HG03064 (cell line): ENCODE measurements around the gene GPR158.

Experiments used
- ATAC-seq: cut with Tn5 transposase; IDR thresholded peaks from one replicate; pipeline ENCODE4 v1.9.1; 2021; ENCODE audit warnings: low read depth; ENCODE audit not compliant: unreplicated experiment

GPR158 gene

DNA sequence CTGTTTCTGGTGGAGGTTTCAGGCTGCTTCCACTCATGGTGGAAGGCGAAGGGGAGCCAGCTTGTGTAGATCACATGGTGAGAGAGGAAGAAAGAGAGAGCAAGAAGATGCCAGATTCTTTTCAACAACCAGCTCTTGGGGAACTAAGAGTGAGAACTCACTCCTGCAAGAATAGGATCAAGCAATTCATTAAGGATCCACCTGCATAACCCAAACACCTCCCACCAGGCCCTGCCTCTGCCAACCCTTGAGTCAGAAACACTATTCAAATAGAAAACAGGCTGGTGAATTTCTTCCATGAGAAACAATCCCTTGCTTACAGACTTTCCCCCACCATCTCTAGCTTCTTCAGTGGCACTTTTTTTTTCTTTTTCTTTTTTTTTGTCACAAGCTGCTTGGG, 317.2 kb downstream of the GPR158 start:
- ATAC-seq = no peak

DNA sequence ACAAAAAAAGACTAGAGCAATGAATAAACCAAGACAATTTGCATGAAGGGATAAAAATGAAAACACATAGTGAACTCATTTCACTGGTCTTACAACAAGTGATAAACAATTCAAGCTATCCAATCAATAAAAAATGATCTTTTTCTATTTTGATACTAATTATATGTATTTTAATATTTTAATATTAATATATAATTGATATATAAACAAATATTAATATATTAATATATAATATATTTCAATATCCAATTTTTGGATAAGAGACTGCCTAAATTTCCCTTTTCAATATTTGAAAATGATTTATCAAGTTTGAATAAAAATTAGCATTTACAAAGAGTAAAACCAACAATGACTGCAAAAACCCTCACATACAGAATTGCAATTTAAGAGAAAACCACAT, 317.9 kb downstream of the GPR158 start:
- ATAC-seq = no peak

DNA sequence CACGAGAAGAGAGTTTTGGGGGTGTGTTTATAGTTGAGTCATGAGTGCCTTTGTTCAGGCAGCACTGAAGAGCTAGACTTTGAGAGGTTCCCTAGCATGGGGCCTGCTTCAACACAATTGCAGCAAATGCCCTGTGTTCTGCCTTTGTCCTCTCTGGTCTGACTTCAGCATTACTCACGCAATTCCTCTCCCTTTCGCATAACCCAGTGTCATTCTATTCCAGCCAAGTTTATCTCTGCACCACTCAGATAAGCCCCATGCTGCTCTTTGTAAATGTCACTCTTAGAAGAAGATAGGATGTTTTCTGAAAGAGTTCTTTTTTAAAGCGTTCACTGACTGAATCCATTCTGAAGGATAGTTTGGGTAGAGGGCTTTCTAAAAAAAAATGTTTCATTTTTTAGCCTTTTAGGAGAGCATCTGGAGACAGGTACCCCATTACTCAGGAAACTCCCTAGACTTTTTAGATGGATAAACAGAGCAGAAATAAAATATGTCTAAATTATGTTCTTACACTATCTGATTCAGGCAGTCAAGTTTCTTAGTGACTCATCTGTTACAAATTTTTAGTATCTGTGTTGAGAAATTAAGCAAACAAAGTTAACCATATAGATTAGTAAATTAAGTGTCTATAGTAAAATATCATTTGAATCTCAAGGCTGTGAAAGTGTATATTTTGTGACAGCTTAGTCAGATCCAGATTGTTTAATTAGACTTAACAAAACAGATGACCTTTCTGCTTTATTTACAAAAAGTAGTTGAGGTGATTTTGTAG, 318.5 kb downstream of the GPR158 start:
- ATAC-seq = no peak

DNA sequence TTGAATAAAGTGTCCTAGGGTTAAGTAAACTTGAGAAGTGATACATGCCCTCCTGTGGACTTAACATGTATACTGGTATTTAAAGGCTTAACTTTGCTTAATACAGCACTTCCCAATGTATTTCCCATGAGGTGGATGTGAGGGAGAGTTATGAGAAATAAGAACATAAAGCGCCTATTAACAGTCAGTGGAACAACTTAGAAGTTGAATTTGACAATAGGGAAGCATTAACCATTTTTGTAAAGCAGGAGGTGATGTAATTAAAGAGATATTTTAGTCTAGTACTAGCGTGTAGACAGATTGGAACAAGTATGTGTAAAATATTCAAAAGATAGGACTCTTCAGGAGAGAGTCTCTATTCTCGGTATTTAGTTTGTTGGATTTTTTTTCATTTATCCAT, 322.4 kb downstream of the GPR158 start:
- no peak for ATAC-seq

DNA sequence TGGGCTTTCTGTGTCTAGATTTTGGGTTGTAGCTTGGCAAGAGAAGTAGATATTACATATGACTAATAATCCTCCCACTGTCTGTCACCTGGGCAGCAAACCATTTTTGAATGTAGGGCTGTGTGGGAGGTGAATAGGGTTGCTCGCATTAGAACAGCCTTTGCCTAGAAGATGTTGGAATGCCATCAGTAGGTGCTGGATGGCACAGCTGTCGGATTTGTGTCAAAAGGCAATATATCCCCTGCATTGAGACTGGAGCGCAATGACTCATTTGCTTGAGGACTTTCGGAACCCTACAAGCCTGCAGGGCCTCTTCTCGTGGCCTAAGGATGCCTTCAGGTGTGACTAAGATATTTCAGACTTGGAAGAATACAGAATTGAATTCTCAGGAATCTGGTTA, 323.8 kb downstream of the GPR158 start:
- no peak for ATAC-seq

DNA sequence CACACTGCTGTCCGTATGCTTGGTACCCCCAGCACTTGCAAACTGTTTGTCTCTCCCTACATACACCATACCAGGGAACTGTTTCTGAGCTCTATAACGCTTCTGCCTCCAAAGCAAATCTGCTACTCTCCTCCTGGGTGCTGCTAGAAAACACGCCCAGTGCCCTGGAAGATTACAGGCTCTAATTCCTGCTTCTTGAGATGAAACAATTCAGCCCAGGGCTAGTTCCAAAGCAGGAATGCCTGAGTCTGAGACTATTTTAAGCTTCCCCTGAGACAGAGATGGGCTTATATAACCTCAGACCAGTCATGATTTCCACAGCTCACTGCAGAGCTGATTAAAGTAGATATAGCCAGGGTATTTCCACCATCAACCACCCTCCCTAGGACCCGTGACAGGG, 327.1 kb downstream of the GPR158 start:
- ATAC-seq = no peak

DNA sequence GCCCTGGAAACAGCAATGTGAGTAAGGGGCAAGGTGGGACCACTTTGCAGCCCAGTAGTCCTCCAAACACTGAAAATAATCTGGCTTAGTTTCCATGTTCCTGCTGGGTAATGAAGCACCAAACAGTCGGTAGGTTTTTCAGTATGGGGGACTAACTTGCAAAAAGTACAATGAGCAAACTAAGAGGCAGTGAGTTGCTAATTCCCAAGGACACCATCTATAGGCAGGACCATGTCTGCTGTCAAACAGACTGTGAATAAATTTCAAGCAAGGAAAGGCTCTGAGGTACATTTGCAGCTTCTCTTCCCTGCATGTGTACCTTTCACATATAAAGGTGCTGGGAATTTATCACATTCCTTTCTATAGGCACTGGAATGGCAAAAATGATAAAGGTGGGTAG, 327.7 kb downstream of the GPR158 start:
- no peak for ATAC-seq

DNA sequence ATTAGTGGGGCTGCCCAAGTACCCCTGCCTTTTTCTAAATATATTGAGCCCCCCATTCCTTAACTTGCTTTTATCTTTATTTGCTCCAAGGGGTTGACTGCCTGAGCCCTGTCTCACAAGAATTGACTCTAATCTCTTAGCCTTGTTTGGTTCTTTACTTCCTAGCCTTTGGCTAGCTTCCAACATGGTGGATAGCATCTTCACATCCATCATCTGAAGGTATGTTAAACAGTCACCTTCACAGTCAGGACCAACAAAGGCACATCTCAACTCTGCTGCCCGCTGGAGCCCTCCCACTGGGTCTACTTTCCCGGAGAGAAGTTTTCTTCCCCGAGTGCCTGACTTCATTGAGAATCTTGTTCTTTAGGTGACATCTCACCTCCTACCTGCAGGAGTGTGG, 329.5 kb downstream of the GPR158 start:
- no peak for ATAC-seq

DNA sequence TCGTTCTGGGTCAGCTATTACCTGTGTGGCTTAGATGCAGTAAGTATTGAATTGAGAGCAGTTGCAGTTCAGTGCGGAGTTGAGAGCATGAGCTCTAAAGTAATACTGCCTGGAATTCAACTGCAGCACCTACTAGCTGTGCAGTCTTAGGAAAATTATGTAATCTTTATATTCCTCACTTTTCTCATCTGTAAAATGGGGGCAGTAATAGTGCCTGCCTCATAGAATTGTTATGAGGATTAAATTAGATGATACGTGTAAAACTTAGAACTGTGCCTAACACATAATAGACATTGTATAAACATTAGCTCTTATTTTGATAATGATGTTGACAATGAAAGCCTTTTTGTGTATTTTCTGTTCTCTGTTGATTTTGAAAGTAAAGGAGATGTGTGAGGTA, 330.0 kb downstream of the GPR158 start:
- ATAC-seq = no peak

DNA sequence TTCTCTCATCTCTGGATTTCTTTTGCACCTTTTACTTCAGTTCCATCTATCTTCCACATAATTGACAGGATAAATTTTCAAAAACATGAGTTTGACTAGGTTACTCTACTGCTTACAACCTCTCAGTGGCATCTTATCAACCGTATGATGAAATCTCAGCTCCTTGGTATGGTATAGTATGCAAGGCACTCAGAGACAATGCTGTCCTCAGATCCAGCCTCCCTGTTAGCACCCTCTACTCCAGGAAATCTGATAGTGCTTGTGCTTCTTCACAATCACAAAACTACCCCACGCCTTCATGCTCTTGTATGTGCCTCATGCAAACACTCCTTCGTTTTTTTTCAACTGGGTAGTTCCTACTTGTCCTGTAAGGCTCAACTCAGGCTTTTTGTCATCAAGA, 330.7 kb downstream of the GPR158 start:
- no peak for ATAC-seq

DNA sequence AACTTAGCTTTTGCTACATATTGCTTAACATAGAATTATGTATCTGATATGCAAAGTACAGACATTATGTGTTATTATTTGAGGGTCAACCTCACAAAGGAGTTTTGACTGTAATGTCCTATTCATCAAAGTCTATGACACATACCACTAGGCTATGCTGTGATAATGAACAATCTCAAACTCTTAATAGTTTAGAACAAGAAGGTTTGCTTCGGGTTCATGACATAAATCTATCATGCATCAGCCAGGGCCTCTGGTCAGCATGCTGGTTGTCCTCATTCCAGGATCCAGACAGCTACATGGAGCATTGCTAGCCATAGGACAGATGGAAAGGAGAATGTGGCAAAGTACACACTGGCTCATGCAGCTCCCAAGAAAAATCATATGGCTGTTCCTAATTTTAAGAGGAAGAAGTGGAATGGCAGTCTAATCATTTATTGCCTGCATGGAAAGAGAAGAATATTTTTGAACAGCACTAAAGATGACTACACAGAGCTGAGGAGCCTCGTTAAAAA, 332.1 kb downstream of the GPR158 start:
- no peak for ATAC-seq

DNA sequence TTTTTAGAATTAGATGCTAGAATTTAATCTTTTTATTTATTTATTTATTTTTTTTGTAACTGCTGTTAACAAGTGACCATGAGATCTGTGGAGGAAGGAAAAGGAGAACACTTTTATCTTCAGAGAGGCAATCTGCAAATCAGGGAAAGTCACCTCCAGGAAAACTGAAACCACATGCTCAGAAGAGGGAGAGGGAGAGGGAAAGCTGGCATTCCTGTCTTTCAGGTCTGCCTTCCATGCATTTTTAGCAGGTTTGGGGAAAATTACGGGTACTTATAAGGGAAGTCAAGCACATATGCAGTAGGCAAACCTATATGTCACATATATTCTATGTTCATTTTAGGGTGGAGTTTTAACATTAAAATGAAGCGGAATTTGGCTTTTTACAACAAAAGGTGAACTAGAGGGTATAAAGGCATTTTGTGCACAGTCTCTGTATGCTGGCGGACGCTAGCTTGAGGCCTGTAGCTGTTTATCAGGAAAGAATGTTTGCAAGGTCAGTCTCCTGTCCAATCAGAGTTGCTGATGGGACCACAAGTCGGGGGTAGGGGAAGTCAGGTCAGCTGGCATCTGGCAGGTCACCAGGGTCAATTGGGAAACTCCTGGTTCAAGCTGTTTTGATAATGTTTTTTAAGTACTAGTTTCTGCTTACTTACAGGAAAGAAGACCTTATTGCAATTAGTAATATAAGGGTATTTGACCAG, 333.5 kb downstream of the GPR158 start:
- ATAC-seq = no peak

DNA sequence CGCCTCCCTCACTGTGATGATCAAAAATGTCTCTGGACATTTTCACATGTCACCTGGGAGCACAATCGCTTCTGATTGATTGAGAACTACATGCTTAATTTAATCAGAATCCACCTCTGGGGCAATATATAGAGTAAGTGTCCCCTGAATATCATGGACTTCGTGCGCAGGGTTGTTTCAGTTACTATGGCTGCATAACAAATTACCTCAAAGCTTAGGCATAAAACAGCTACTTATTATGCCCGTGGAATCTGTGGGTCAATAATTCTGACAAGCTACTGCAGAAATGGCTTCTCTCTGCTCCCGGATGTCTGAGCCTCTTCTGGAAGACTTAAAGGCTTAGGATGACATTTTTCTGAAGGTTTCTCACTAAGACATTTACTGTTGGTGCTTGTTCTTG, 334.4 kb downstream of the GPR158 start:
- no peak for ATAC-seq

DNA sequence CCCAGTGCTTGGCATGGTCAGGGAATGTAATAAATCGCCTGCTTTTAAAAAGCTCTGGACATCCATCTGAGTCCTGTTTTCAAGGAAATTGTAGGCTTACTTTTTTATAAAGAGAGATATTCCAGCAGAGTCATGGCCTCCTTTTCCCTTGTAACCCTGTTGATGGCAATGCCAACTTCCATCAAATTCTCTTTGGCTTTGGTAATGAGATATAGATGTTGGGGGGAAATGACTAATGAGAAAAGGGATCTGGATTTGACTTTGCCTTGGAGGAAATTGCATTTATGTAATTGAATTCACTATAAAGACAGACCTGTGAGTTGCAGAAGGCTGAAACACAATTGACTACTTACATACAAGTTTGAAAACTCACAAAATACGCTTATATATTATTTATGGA, 347.5 kb downstream of the GPR158 start:
- no peak for ATAC-seq

DNA sequence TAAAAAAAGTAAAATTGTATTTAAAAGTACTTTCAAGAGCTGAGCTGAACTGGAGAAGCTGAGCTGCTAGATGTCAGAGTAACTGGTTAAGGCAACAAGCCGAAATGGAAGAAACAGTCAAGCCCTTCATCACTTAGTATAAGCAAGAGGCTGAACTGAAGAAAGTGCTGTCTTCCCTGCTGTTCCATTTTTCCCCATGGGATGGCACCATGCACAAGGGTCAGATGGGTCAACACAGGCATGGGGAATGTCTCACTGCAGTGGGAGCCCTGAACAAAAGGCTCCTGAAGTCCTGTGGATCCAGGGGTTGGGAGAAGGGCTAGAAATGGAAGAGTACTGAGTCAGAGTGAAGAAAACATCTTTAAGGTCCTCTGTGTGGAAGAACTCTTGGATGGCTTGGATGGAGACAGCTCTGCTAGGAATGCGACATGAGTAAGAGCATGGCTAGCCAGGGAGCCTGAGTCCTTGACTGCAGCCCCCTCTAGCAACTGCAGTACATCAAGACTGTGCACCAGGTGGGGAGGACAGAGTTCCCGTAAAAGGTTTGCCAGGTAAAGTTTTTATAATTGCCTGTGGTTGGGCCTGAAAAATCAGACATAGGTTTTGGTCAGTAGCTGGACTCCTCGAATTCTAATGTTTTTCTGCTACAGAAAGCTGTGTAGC, 348.3 kb downstream of the GPR158 start:
- no peak for ATAC-seq

DNA sequence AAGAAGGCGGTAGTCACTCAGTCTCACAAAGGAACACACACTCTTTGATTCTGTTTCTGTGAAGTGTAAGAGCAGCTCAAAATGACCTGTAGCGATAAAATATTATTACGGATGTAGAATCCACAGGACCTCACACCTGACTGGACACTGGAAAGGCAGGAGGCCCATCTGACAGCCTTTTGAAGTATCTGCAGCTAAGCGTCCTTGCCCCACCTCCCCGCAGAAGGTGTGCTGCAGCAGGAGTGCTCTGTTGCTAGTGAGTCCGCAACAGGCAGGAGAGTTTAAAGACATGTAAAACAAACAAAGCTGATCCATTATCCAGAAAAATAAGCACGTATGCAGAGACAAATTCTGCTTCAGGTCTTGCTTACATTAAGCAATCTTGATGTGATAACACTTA, 355.5 kb downstream of the GPR158 start:
- ATAC-seq = no peak

DNA sequence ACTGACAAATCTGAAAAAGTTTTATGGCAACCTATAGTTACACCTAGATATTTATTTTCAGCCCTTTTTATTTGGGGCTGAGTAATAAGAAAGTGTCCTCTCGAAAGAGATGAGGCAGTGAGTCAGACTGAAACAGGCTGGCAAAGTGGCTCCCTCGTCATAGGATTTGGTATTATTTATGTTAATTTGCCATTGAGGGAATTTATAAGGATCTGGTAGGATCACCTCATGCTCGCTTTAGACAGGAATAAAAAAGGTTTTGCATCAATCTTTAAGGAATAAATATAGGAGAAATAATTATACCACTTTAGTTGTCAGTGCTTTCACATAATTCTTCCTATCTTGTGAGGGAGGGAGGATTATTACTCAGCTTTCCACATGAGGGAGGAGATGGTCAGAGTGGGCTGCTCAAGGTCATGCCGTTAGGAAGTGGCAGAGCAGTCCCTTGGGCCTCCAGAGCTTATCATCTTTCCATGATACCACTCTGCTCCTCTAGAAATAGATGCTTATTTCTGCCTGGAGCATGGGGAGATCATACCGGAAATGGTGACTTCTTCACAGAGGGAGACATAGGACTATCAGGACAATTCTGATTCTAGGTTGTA, 356.8 kb downstream of the GPR158 start:
- no peak for ATAC-seq

DNA sequence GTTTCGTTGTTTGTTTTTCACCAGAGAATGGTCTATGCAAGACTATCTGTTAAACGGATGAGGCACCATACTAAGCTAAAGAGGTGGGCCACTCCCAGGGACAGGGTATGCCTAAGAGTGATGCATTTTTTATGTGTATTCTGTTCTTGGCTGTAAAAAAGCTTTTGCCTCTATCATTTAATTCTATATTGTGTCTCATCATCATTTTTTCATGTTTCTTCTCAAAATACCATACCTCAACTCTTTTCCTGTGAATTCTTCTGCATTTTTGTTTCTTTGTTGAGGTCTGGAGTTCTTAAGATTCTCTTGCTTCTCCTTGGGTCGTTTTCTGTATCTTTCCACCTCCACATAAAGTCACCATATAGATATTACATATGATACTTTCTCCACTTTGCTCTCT, 357.4 kb downstream of the GPR158 start:
- no peak for ATAC-seq

DNA sequence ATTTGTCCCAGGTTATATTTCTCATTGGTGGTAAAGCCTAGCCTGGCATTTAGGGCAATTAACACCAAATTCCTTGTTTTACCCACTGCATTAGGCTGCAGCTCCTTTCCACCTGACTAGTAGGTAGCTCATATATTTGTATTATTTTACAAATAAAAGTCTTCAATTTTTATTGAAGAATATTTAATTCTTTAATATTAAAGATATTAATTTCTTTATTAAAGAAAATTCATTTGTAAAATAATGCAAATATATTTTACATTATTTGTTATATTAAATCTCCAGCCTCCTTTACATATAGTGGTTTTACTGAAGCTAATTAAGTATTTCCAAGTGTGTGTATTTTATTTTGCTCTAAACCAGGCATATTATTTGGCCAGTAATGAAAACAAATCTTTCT, 361.2 kb downstream of the GPR158 start:
- no peak for ATAC-seq

DNA sequence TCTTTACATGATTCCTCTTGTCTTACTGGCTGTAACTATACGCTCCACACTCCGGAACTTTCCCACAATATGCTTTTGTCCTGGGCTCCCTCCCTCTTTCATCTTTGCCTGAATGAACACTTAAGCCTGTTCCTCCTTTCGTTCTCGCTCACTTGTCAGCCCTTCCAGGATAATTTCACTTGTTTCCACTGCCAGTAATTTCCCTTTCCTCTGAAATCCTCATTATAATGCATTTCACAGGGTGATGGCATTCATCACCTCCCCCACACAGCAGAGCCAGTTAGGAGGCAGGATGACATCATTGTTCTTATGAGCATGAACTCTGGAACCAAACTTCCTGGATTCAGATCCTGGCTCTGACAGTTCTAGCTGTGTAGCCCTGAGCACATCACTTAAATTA, 372.6 kb downstream of the GPR158 start:
- ATAC-seq = no peak

DNA sequence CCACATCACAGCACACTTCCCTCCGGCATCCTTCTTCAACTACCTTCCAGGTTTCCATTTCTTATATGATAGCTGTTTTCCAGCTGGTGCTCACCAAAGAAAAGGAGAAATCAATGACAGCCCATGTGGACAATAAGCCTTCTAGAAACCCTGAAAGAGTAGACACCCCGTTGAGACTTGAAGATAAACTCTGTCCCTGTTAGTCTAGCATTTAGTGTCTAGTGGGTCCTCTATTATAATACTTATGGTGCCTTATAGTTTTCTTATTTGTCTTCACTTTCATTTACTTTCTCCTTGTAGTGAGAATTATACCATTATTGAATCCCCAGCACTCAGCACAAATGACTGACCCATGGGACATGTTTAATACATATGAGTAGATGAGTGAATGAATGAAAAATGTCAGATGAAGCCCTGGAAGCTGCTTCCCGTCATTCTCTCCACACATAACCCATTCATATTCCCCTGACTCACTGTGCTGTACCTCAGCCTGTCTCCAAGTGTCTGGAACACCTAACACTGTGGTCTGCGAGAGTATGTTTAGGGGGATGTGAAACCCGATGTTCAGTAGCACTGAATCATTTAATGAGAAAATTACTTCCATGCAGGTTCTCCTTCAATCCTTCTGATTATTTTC, 377.6 kb downstream of the GPR158 start:
- ATAC-seq = no peak
